ENCODE data around the gene CCDC88A.
"Not testable (repeated sequence)": the region's sequence is repeated elsewhere in the genome, so short reads cannot be mapped to it uniquely, and the experiment has no call there.

CCDC88A gene

GRCh38 chr2:55384786-55385185 lies 34.9 kb downstream of the CCDC88A start:
- no peak for DNase-seq

- DNase-seq, result peak; percentile 12
These were observed 48.3 kb downstream of the CCDC88A start for GRCh38 chr2:55371376-55371775.

- DNase-seq, result no peak
These were observed 49.4 kb downstream of the CCDC88A start for GRCh38 chr2:55370208-55370607.

- DNase-seq, result no peak
These were observed 54.4 kb downstream of the CCDC88A start for GRCh38 chr2:55365303-55365702.

GRCh38 chr2:55364189-55365055 lies 55.2 kb downstream of the CCDC88A start:
- DNase-seq, result peak; percentile 94

- no peak for DNase-seq
These were observed 56.0 kb downstream of the CCDC88A start for GRCh38 chr2:55363636-55364035.

- DNase-seq, result no peak
These were observed 58.0 kb downstream of the CCDC88A start for GRCh38 chr2:55361465-55362189.

GRCh38 chr2:55358451-55358850 lies 61.2 kb downstream of the CCDC88A start:
- no peak for DNase-seq

- DNase-seq, result peak; percentile 53
These were observed 61.7 kb downstream of the CCDC88A start for GRCh38 chr2:55357927-55358326.

- no peak for DNase-seq
These were observed 62.5 kb downstream of the CCDC88A start for GRCh38 chr2:55357164-55357563.

- not testable (repeated sequence) for DNase-seq
These were observed 63.5 kb downstream of the CCDC88A start for GRCh38 chr2:55356136-55356535.

- no peak for DNase-seq
These were observed 64.2 kb downstream of the CCDC88A start for GRCh38 chr2:55355451-55355850.

GRCh38 chr2:55351672-55352071 lies 68.0 kb downstream of the CCDC88A start:
- DNase-seq, result no peak

- no peak for DNase-seq
These were observed 74.6 kb downstream of the CCDC88A start for GRCh38 chr2:55345064-55345463.

- DNase-seq, result peak; percentile 16
These were observed 81.4 kb downstream of the CCDC88A start for GRCh38 chr2:55338268-55338667.

- DNase-seq, result no peak
These were observed 84.9 kb downstream of the CCDC88A start for GRCh38 chr2:55334728-55335127.

GRCh38 chr2:55330541-55331297 lies 88.9 kb downstream of the CCDC88A start:
- no peak for DNase-seq

- no peak for DNase-seq
These were observed 92.0 kb downstream of the CCDC88A start for GRCh38 chr2:55327470-55328230.

GRCh38 chr2:55314985-55315384 lies 104.7 kb downstream of the CCDC88A start:
- DNase-seq, result no peak

- DNase-seq, result peak; percentile 46
These were observed 108.2 kb downstream of the CCDC88A start for GRCh38 chr2:55311444-55311870.

GRCh38 chr2:55309446-55309845 lies 110.2 kb downstream of the CCDC88A start:
- DNase-seq, result peak; percentile 65

- DNase-seq, result no peak
These were observed 117.4 kb downstream of the CCDC88A start for GRCh38 chr2:55302241-55302640.

GRCh38 chr2:55301277-55301676 lies 118.4 kb downstream of the CCDC88A start:
- no peak for DNase-seq
